NCI-H2029 treated with DMSO at 0.1 percent for 48 hours (cell line): ENCODE data around the gene CCDC97.
A peak's percentile ranks its signal among the peaks of the same experiment; 100 is the strongest.

Experiments used
- DNase-seq: peaks from one replicate; lab custom pipeline; 2025; lab: John Stamatoyannopoulos, UW

Gene CCDC97

DNA sequence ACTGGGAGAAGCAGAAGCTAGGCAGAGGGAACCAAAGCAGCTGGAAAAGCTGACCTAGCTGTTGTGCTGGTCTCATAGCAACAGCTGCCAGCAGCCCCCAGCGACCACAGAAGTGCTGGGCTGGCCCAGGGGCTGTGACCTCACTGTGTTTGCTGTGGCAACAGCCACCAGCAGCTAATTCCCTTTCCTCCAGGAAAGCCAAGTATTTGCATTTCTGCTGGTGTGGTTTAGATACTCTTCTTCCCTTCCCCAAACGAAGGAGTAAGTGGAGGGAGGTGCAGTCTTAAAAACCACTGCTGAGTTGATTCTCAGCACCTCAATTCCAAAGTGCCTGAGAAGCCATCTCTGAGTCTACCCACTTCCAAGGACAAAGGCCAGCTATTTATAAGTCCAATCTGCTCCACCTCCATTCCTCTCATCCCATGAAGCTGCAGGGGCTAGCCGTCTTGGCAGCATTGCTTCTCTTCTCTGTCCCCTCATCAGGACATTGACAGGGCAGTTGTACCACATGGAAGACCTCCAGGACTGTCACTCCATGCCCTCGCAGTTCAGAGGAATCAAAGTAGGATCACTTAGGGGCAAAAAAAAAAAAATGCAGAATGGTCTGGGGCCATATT, 11.5 kb upstream of the CCDC97 start:
- DNase-seq, result peak; percentile 61

DNA sequence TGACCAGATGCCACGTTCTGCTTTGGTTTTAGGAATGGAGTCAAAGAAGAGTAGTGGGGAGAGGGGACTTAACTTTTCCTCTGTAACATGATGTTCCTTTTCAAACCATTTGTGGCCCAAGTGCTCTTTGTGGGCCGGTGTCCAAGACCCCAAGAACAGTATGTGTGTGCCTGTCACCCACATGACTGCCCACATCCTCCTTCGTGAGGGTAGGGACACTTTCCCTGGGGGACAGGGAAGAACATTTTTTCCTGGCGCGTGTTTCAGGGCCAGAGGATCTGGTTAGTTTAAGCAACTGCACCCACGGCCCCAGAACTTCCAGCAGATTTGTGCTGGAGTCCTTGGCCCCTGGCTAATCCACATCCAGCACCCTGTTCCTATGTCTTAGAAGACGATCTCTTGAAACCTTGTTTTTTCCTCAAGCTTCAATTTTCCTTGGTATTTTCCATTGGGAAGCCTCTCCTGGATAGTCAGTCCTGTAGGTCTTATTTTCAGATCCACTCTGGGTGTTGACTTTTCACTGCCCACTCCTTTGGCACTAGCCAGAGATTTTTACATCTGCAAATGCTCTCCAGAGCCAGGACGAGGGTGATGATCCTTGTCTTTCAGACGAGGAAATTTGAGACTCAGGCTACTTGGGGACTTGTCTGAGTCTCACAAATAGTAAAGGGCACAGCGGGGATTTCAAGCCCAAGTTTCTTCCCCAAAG, 10.8 kb upstream of the CCDC97 start:
- DNase-seq, result peak; percentile 64

GRCh38 chr19:41299755-41300089, 10.2 kb upstream of the CCDC97 start:
- DNase-seq, result peak; percentile 69

GRCh38 chr19:41300555-41300954, 9.4 kb upstream of the CCDC97 start:
- DNase-seq, result no peak

DNA sequence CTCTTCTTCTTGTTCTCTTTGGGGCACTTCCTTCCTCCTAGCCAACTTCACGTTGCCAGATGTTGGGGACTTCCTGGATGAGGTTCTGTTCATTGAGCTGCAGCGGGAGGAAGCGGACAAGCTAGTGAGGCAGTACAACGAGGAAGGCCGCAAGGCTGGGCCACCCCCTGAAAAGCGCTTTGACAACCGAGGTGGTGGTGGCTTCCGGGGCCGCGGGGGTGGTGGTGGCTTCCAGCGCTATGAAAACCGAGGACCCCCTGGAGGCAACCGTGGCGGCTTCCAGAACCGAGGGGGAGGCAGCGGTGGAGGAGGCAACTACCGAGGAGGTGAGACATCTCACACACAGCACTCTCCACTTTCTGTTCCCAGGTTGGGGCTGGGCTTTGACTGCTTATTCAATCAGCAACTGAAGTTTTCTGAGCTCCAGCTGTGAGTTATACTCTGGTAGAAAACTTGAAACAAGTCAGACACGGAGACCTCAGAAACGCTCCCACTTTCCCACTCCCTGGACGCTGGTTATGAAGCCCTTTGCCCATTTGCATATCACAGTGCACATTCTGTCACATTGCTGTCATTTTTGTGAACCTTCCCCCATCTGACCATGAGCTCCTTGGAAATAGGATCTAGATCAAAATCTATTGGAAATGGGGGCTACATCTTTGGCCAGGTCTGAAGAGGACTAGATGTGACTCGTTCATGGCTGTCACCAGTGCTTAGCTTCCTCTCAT, 7.2 kb upstream of the CCDC97 start:
- DNase-seq, result no peak

GRCh38 chr19:41303954-41304353, 6.0 kb upstream of the CCDC97 start:
- no peak for DNase-seq

- no peak for DNase-seq
Measured at GRCh38 chr19:41304706-41305483, 5.1 kb upstream of the CCDC97 start.

- DNase-seq, result no peak
Measured at GRCh38 chr19:41305927-41306793, 3.8 kb upstream of the CCDC97 start.

DNA sequence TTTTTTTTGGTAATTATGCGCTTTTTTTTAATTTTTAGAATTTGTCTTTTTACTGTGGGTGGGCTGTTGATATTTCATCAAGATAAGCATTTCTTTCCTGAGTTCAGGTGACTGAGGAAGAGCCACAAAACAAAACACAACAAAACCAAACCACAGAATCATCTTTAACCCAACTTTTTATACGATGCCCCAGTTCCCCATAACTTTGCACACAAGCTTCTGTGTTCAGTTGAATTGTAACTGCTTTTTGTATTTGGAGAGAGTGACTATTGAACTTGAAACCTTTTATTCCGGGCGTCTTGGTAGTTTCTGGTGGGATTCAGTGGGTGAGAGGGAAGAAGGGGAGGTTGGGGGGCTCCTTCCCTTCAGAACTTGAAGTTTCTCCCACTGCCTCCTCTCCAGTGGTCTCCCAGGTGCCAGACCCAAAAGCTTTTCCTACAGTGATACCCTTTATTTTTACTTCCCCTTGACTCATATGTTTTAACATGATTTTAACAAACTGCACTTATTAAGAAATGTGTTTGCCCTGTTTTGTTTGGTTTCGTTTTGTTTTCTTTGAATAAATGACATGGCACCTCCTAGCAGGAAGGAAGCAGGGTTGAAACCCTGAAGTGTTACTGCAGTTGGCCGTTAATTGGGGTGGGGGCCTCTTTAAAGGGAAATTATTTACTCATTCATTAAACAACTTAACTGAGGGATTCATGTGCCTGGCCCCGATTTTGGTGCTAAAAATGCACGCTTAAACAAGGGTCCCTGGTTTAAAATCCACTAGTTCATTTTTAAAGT, 2.7 kb upstream of the CCDC97 start:
- DNase-seq, result no peak

- no peak for DNase-seq
Measured at GRCh38 chr19:41307954-41308449, 2.0 kb upstream of the CCDC97 start.

DNA sequence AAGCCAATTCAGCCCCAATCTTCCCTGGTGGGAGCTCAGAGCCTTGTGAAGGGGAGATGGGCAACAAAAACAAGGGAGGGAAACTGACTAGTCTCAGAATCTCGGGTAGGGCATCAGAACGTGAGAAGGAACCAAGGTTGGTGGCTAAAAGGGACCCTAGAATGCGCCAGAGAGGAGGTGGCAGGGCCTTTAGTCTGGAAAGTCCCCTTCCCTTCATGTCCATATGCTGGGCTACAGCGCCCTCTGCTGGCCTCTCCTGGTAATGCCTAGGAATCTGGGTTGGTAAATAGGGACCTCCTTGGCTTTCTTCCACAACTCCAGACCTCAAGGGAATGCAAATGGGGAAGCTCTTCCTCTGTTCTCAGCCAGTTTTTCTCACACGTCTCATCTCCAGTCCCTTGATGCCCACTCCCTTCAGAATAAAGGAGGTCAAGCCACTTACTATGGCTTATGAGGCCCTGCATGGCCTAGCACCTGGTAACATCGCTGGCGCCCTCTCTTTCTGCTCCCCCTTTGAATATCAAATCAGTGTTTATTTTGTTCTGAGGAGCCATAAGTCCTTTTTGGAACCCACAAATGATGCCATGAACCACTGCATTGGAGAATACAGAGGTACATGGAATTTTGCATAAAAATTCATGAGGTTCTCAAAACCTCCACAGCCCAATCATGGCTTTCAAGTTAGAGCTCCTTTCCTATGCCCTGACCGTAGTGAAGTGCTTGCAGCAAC, 1.4 kb upstream of the CCDC97 start:
- DNase-seq, result peak; percentile 83

GRCh38 chr19:41309180-41310032, 566 bp upstream of the CCDC97 start:
- DNase-seq, result no peak

DNA sequence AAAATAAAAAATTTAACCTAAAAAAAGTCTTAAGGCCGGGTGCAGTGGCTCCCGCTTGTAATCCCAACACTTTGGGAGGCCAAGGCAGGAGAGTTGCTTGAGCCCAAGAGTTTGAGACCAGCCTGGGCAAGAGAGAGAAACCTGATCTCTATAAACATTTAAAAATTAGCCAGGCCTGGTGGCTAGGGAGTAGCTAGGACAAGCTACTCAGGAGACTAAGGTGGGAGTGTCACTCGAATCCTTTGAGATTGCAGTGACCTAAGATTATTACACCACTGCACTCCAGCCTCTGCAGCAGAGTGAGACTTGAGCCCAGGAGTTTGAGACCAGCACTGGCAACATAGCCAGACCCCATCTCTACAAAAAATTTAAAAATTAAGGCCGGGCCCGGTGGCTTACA, 1.1 kb downstream of the CCDC97 start:
- DNase-seq, result no peak

- DNase-seq, result no peak
Measured at GRCh38 chr19:41311613-41312012, 1.6 kb downstream of the CCDC97 start.

- DNase-seq, result no peak
Measured at GRCh38 chr19:41316306-41316920, 6.4 kb downstream of the CCDC97 start.

DNA sequence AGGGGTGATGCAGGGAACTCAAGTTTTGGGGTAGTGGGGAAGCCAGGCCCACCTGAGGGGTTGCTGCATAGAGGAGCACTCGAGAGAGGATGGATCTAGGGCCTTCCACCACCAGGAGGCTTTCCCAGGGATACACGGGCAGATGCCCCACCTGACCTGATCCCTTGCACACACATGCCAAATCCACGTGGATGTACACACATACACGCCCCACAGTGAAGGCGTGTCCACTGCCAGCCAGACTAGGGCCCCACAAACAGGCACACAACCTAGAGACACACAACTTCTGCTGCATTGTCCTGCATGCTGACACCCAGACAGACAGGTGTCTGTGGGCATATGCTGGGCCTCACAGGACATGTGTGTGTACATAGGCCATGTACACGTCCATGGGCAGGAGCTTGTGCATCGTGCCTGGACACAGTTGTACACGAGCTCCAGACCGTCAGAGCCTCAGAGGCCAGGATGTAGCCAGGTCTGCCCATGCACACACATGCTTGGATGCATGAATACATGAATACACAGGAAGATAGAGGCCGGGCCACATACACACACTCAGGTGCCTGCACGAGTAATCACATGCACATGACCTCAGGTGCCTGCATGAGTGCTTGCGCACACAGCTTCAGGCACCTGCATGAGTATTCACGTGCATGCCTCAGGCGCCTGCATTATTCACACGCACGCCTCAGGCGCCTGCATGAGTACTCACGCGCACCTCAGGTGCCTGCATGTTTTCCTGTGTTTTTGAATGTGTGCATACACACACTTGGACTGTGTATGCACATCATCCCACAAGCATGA, 8.9 kb downstream of the CCDC97 start:
- no peak for DNase-seq

DNA sequence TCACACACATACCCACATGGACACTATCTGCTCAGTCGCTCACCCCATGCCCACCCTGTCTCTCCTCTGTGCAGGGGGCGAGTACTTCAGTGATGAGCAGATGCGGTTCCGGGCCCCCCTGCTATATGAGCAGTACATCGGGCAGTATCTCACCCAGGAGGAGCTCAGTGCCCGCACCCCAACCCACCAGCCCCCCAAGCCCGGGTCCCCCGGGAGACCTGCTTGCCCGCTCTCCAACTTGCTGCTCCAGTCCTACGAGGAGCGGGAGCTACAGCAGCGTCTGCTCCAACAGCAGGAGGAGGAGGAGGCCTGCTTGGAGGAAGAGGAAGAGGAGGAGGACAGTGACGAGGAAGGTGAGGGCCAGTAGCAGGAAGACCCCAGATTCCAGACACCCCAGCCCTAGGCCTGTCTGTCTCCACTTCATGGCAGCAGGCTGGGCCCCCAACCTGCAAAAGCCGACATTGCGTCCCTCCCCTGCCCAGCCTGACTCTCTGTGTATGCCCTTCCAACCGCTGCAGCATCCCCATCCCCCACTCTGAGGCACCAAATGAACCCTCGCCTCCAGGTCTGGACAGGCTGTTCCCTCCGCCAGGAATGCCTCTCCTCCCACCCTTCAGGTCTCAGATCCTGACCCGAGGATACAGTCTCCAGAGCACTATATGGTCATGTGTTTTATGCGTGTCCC, 9.7 kb downstream of the CCDC97 start:
- no peak for DNase-seq
